ENCODE data around the gene CNOT6.

Gene CNOT6

DNA sequence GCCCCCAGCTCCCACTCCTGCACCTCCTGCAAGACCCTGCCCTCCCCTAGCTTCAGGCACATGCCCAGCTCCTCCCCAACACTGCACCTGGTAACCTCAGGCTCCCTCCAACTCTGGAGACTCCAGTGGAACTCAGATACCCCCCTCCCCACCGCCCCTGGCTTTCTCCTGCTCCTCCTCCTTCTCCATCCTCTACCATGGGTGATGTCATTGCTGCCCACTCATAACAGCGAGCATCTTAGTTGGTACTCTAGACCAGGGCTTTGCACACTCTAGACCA lies 24.7 kb upstream of the CNOT6 start:
- no peak overlapping the region for H2AFZ ChIP-seq (ENCODE audit: low read depth, low read length, severe bottlenecking)
- H3K79me2 ChIP-seq (ENCODE audit: insufficient read depth, low read length): no peaks in the 10 kb centered on the region
- no peak overlapping the region for H3K27ac ChIP-seq (ENCODE audit: low read depth, low read length)
- H3K4me2 ChIP-seq (ENCODE audit: low read depth, low read length, poor library complexity, severe bottlenecking): no peak overlapping the region
- no peaks in the 10 kb centered on the region for H4K20me1 ChIP-seq (ENCODE audit: low read depth, low read length)
- no peak for TF ChIP-seq EZH2phosphoT487 (conservative IDR thresholded peaks at IDR 0.05; ENCODE audit: low read length)
- TF ChIP-seq, protein P1, sequence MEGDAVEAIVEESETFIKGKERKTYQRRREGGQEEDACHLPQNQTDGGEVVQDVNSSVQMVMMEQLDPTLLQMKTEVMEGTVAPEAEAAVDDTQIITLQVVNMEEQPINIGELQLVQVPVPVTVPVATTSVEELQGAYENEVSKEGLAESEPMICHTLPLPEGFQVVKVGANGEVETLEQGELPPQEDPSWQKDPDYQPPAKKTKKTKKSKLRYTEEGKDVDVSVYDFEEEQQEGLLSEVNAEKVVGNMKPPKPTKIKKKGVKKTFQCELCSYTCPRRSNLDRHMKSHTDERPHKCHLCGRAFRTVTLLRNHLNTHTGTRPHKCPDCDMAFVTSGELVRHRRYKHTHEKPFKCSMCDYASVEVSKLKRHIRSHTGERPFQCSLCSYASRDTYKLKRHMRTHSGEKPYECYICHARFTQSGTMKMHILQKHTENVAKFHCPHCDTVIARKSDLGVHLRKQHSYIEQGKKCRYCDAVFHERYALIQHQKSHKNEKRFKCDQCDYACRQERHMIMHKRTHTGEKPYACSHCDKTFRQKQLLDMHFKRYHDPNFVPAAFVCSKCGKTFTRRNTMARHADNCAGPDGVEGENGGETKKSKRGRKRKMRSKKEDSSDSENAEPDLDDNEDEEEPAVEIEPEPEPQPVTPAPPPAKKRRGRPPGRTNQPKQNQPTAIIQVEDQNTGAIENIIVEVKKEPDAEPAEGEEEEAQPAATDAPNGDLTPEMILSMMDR (IDR thresholded peaks at IDR 0.05; ENCODE audit: insufficient read depth, low read length, poor library complexity, severe bottlenecking): no peak
- no peaks in the 10 kb centered on the region for H3K36me3 ChIP-seq (ENCODE audit: low read length)
- no peaks in the 10 kb centered on the region for H3K27me3 ChIP-seq (ENCODE audit: low read length)
- no peaks in the 10 kb centered on the region for H3F3A ChIP-seq (ENCODE audit: insufficient read depth)
- no peaks in the 10 kb centered on the region for H3K9me3 ChIP-seq (ENCODE audit: insufficient read depth, low read length)
- H3K4me3 ChIP-seq (ENCODE audit: insufficient read depth, low read length, poor library complexity, severe bottlenecking): no peak overlapping the region
- no peaks in the 10 kb centered on the region for H3K9me2 ChIP-seq (replicated peaks; ENCODE audit: insufficient read depth, low read length)
- no peak overlapping the region for H3K9ac ChIP-seq (ENCODE audit: low read length)

DNA sequence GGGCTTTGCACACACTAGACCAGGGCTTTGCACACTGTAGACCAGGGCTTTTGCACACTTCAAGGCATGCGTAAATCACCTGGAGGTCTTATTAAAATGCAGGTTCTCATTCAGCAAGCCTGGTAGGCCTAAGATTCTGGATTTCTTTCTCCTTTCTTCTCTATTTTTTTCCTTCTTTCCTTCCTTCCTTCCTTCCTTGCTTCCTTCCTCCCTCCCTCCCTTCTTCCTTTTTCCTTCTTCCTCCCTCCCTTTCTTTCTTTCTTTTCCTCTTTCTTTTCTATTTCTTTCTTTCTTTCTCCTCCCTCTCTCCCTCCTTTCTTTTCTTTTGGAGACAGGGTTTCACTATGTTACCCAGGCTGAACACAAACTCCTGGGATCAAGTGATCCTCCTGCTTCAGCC lies 24.3 kb upstream of the CNOT6 start:
- Histone ChIP-seq H3K9ac (ENCODE audit: low read length) (no peak overlapping the region), H3K4me3 (ENCODE audit: insufficient read depth, low read length, poor library complexity, severe bottlenecking) (no peak overlapping the region), H3K27ac (ENCODE audit: low read depth, low read length) (no peak overlapping the region), H2AFZ (ENCODE audit: low read depth, low read length, severe bottlenecking) (no peak overlapping the region), H3K4me2 (ENCODE audit: low read depth, low read length, poor library complexity, severe bottlenecking) (no peak overlapping the region), H3K27me3 (ENCODE audit: low read length) (no peaks in the 10 kb centered on the region), H4K20me1 (ENCODE audit: low read depth, low read length) (no peaks in the 10 kb centered on the region), H3K36me3 (ENCODE audit: low read length) (no peaks in the 10 kb centered on the region), H3K79me2 (ENCODE audit: insufficient read depth, low read length) (no peaks in the 10 kb centered on the region), H3F3A (ENCODE audit: insufficient read depth) (no peaks in the 10 kb centered on the region), H3K9me2 (replicated peaks; ENCODE audit: insufficient read depth, low read length) (no peaks in the 10 kb centered on the region), H3K9me3 (ENCODE audit: insufficient read depth, low read length) (no peaks in the 10 kb centered on the region)
- TF ChIP-seq, protein P1 (IDR thresholded peaks at IDR 0.05; ENCODE audit: insufficient read depth, low read length, poor library complexity, severe bottlenecking): no peak
- no peak for TF ChIP-seq EZH2phosphoT487 (conservative IDR thresholded peaks at IDR 0.05; ENCODE audit: low read length)

- Histone ChIP-seq H3K79me2 (ENCODE audit: insufficient read depth, low read length) (no peaks in the 10 kb centered on the region), H3K4me3 (ENCODE audit: insufficient read depth, low read length, poor library complexity, severe bottlenecking) (no peak overlapping the region), H3K27me3 (ENCODE audit: low read length) (no peaks in the 10 kb centered on the region), H3K9me2 (replicated peaks; ENCODE audit: insufficient read depth, low read length) (no peaks in the 10 kb centered on the region), H3K27ac (ENCODE audit: low read depth, low read length) (no peak overlapping the region), H4K20me1 (ENCODE audit: low read depth, low read length) (no peaks in the 10 kb centered on the region), H3K9ac (ENCODE audit: low read length) (no peak overlapping the region), H3K4me2 (ENCODE audit: low read depth, low read length, poor library complexity, severe bottlenecking) (no peak overlapping the region), H3K36me3 (ENCODE audit: low read length) (no peaks in the 10 kb centered on the region), H3F3A (ENCODE audit: insufficient read depth) (no peaks in the 10 kb centered on the region), H2AFZ (ENCODE audit: low read depth, low read length, severe bottlenecking) (no peak overlapping the region), H3K9me3 (ENCODE audit: insufficient read depth, low read length) (no peaks in the 10 kb centered on the region)
- TF ChIP-seq, protein P1 (IDR thresholded peaks at IDR 0.05; ENCODE audit: insufficient read depth, low read length, poor library complexity, severe bottlenecking): no peak
- TF ChIP-seq EZH2phosphoT487 (conservative IDR thresholded peaks at IDR 0.05; ENCODE audit: low read length): no peak
Observed at GRCh38 chr5:180470361-180470760, 23.8 kb upstream of the CNOT6 start.
